Right atrium auricular region (tissue), 2 donors: ENCODE data around the gene LYG2. TPM values are rescaled to one million over a fixed set of nuclear protein-coding genes. Genes with fewer than 3 reads are reported as not detected.

Source experiments
- DNase-seq: peaks from one replicate; pipeline ENCODE4 v3.0.0-alpha.2; 2019; ENCODE audit warnings: low spot score
- H3K27ac ChIP-seq, 2 donors: fragments of 200-600 bp; sonication (generic); 1 replicate in 1 of 2; 2 replicates in 1 of 2; pipeline ENCODE4 v1.5.1; 2016 to 2019
- H3K27me3 ChIP-seq, 2 donors: fragments of 200-600 bp; sonication (generic); one replicate each; pipeline versions ENCODE4 v1.5.1 to v1.6.0; 2017 to 2019
- H3K36me3 ChIP-seq: fragments of 200-600 bp; sonication (generic); one replicate; pipeline ENCODE4 v1.5.1; 2016
- H3K4me1 ChIP-seq, 2 donors: fragments of 200-600 bp; sonication (generic); one replicate each; pipeline versions ENCODE4 v1.5.1 to v1.6.0; 2017 to 2019
- H3K4me3 ChIP-seq, 2 donors: fragments of 200-600 bp; sonication (generic); 1 replicate in 1 of 2; 2 replicates in 1 of 2; pipeline ENCODE4 v1.5.1; 2017 to 2019; ENCODE audit warnings: mild to moderate bottlenecking in 1 of 2, moderate library complexity in 1 of 2
- H3K9me3 ChIP-seq, 2 donors: fragments of 200-600 bp; sonication (generic); one replicate each; pipeline ENCODE4 v1.5.1; 2019
- total RNA-seq, 2 donors: library from RNA; depleted of rRNA; stranded (reverse); fragments of >200 nt; gene quantifications; one replicate each; pipeline ENCODE4 v1.1.0, GENCODE V29; 2016
- TF ChIP-seq, protein P1 (sequence below), 2 donors: fragments of 200-600 bp; sonication (generic); IDR thresholded peaks; one replicate each; pipeline ENCODE4 v1.5.1; 2019; ENCODE audit warnings: antibody characterized with exemption in 2 of 2

The LYG2 gene
- total RNA-seq, 2 donors from 2014 or later = not detected

- TF ChIP-seq, protein P1, sequence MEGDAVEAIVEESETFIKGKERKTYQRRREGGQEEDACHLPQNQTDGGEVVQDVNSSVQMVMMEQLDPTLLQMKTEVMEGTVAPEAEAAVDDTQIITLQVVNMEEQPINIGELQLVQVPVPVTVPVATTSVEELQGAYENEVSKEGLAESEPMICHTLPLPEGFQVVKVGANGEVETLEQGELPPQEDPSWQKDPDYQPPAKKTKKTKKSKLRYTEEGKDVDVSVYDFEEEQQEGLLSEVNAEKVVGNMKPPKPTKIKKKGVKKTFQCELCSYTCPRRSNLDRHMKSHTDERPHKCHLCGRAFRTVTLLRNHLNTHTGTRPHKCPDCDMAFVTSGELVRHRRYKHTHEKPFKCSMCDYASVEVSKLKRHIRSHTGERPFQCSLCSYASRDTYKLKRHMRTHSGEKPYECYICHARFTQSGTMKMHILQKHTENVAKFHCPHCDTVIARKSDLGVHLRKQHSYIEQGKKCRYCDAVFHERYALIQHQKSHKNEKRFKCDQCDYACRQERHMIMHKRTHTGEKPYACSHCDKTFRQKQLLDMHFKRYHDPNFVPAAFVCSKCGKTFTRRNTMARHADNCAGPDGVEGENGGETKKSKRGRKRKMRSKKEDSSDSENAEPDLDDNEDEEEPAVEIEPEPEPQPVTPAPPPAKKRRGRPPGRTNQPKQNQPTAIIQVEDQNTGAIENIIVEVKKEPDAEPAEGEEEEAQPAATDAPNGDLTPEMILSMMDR (IDR thresholded peaks at IDR 0.05) = no peak
- H3K27me3 ChIP-seq = no peaks in the 10 kb centered on the region
- no peaks in the 10 kb centered on the region for H3K4me1 ChIP-seq
- no peaks in the 10 kb centered on the region for H3K36me3 ChIP-seq
- no peak overlapping the region for H3K27ac ChIP-seq
- DNase-seq = no peak
- no peaks in the 10 kb centered on the region for H3K9me3 ChIP-seq
- no peak overlapping the region for H3K4me3 ChIP-seq
Observed at GRCh38 chr2:99217929-99218501, 37.5 kb downstream of the LYG2 start.

DNA sequence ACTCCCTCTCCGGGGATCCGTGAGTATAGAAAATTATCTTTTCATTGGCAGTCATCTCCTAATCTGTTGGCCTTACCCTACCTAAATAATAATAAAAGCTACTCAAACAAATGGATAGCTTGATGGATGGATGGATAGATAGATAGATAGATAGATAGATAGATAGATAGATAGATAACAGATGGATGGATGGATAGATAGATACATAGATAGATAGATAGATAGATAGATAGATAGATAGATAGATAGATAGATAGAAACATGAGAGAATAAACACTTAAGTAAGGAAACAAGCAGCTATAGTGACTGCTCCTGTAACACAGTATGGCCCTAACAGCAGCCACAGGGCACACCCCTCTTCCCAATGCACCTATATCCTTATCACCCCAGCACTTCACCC is 39.4 kb downstream of the LYG2 start:
- no peak for DNase-seq
- Histone ChIP-seq H3K9me3 (no peaks in the 10 kb centered on the region), H3K4me1 (no peaks in the 10 kb centered on the region), H3K27me3 (no peaks in the 10 kb centered on the region), H3K4me3 (no peak overlapping the region), H3K36me3 (no peaks in the 10 kb centered on the region), H3K27ac (no peak overlapping the region)
- TF ChIP-seq, protein P1 (IDR thresholded peaks at IDR 0.05) = no peak

DNA sequence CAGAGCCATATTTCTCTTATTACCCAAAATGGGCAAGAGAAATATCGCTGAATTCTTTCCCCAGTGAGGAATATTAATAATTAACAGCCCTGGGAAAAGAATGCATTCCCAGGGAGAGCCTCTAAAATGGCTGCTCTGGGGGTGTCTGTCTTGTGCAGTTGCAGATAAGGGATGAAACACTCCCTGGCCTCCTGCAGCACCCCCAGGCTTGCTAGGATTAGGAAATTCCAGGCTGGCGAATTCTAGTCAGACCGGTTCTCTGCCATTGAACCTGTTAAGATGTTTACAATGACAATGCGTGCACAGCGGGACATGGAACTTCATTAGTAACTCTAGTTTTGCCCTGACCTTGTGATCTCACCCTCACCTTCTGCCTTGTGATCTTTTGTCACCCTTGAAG is 50.0 kb downstream of the LYG2 start:
- no peaks in the 10 kb centered on the region for H3K27me3 ChIP-seq
- no peaks in the 10 kb centered on the region for H3K4me1 ChIP-seq
- H3K4me3 ChIP-seq = no peak overlapping the region
- H3K27ac ChIP-seq = no peak overlapping the region
- TF ChIP-seq, protein P1 (IDR thresholded peaks at IDR 0.05) = no peak
- no peak for DNase-seq
- H3K9me3 ChIP-seq = no peaks in the 10 kb centered on the region
- H3K36me3 ChIP-seq = no peaks in the 10 kb centered on the region

- H3K36me3 ChIP-seq = peaks cover 8% of the 10 kb centered on the region
- no peak overlapping the region for H3K27ac ChIP-seq
- H3K4me3 ChIP-seq = no peak overlapping the region
- TF ChIP-seq, protein P1 (IDR thresholded peaks at IDR 0.05) = no peak
- no peaks in the 10 kb centered on the region for H3K9me3 ChIP-seq
- no peak for DNase-seq
- H3K27me3 ChIP-seq = no peaks in the 10 kb centered on the region
- H3K4me1 ChIP-seq = no peaks in the 10 kb centered on the region
Observed at GRCh38 chr2:99201959-99202678, 53.3 kb downstream of the LYG2 start.

DNA sequence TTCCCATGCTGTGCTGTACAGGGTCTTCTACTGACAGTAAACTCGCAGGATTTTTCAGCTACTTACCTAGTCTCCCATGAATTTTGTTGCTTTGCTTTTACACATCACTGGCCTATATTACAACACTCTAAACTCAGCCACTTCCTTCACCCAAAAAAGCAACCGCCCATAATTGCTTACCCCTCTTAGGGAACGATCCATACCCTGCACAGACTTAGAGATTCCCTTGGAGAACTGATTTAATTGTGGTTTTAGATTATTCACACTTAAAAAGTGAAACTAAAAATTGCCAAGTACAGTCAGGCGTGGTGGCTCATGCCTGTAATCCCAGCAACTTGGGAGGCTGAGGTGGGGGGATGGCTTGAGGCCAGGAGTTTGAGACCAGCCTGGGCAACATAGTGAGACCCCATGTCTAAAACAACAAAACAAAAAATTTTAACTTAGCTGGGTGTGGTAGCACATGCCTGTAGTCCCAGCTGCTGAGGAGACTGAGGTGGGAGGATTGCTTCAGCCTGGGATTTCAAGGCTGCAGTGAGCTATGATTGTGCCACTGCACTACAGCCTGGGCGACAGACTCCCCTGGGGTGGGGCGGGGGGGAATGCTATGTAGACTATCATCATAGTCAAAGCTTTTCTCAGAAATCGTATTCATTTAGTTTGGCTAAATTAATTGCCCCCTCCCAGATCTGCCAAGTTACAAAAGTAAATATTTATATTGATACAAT is 55.2 kb downstream of the LYG2 start:
- no peak for DNase-seq
- H3K27ac ChIP-seq = no peak overlapping the region
- H3K36me3 ChIP-seq = peaks cover 27% of the 10 kb centered on the region
- no peaks in the 10 kb centered on the region for H3K27me3 ChIP-seq
- no peaks in the 10 kb centered on the region for H3K9me3 ChIP-seq
- TF ChIP-seq, protein P1 (IDR thresholded peaks at IDR 0.05) = no peak
- H3K4me1 ChIP-seq = no peaks in the 10 kb centered on the region
- H3K4me3 ChIP-seq = no peak overlapping the region
